Nephron progenitor cell (in vitro differentiated cells): Measurements from ENCODE around the gene FAM180B.
A peak's percentile ranks its signal among the peaks of the same experiment; 100 is the strongest.
"Not testable (repeated sequence)": the region's sequence is repeated elsewhere in the genome, so short reads cannot be mapped to it uniquely, and the experiment has no call there.

Experiments used
- DNase-seq: peaks from one replicate; pipeline ENCODE4 v3.0.0; 2021
- H3K27ac Mint-ChIP-seq: 2 replicates; pipeline ENCODE4 v1.8.0; 2021; ENCODE audit warnings: mild to moderate bottlenecking, moderate library complexity, mixed read lengths
- H3K27me3 Mint-ChIP-seq: 2 replicates; pipeline ENCODE4 v1.8.0; 2021; ENCODE audit warnings: mild to moderate bottlenecking, low read depth, mixed read lengths; ENCODE audit not compliant: poor library complexity
- H3K36me3 Mint-ChIP-seq: 2 replicates; pipeline ENCODE4 v1.8.0; 2021; ENCODE audit warnings: low read depth, mixed read lengths
- H3K4me1 Mint-ChIP-seq: 2 replicates; pipeline ENCODE4 v1.8.0; 2021; ENCODE audit warnings: mixed read lengths
- H3K4me3 Mint-ChIP-seq: 2 replicates; pipeline ENCODE4 v1.8.0; 2021; ENCODE audit warnings: mild to moderate bottlenecking, moderate library complexity, mixed read lengths
- H3K9me3 Mint-ChIP-seq: 2 replicates; pipeline ENCODE4 v1.8.0; 2021; ENCODE audit warnings: mild to moderate bottlenecking, moderate library complexity, mixed read lengths
- TF ChIP-seq, protein P1 (sequence below): fragments of 200-600 bp; sonication (generic); IDR thresholded peaks from 2 replicates; pipeline ENCODE4 v1.5.0; 2021; ENCODE audit warnings: antibody characterized with exemption

Gene FAM180B

GRCh38 chr11:47617417-47617809 is 30.9 kb downstream of the FAM180B start:
- no peak overlapping the region for H3K4me3 Mint-ChIP-seq
- peaks cover 14% of the 10 kb centered on the region for H3K36me3 Mint-ChIP-seq
- no peaks in the 10 kb centered on the region for H3K9me3 Mint-ChIP-seq
- H3K4me1 Mint-ChIP-seq = no peaks in the 10 kb centered on the region
- H3K27ac Mint-ChIP-seq = peak overlapping the region; percentile 10
- TF ChIP-seq, protein P1, sequence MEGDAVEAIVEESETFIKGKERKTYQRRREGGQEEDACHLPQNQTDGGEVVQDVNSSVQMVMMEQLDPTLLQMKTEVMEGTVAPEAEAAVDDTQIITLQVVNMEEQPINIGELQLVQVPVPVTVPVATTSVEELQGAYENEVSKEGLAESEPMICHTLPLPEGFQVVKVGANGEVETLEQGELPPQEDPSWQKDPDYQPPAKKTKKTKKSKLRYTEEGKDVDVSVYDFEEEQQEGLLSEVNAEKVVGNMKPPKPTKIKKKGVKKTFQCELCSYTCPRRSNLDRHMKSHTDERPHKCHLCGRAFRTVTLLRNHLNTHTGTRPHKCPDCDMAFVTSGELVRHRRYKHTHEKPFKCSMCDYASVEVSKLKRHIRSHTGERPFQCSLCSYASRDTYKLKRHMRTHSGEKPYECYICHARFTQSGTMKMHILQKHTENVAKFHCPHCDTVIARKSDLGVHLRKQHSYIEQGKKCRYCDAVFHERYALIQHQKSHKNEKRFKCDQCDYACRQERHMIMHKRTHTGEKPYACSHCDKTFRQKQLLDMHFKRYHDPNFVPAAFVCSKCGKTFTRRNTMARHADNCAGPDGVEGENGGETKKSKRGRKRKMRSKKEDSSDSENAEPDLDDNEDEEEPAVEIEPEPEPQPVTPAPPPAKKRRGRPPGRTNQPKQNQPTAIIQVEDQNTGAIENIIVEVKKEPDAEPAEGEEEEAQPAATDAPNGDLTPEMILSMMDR = no peak
- no peaks in the 10 kb centered on the region for H3K27me3 Mint-ChIP-seq
- no peak for DNase-seq

GRCh38 chr11:47620836-47621378 is 34.4 kb downstream of the FAM180B start:
- H3K9me3 Mint-ChIP-seq = no peaks in the 10 kb centered on the region
- H3K27me3 Mint-ChIP-seq = no peaks in the 10 kb centered on the region
- H3K4me1 Mint-ChIP-seq = no peaks in the 10 kb centered on the region
- H3K27ac Mint-ChIP-seq = no peak overlapping the region
- no peak overlapping the region for H3K4me3 Mint-ChIP-seq
- no peak for DNase-seq
- TF ChIP-seq, protein P1 = no peak
- peaks cover 34% of the 10 kb centered on the region for H3K36me3 Mint-ChIP-seq

DNA sequence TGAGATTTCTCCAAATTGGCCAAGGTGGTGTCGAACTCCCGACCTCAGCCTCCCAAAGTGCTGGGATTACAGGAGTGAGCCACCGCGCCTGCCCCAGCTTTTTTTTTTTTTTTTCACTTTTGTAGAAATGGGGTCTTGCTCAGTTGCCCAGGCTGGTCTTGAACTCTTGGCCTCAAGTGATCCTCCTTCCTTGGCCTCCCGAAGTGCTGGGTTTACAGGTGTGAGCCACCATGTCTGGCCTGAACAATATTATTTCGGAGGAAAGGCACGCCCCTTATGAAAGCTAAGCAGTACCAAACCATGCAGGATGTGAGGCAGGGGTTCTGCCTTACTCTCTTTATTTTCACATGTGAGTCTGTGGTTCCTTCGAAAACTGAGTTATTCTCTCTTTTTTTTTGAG is 39.8 kb downstream of the FAM180B start:
- Mint-ChIP-seq H3K4me3 (no peak overlapping the region), H3K27ac (no peak overlapping the region), H3K9me3 (no peaks in the 10 kb centered on the region), H3K27me3 (no peaks in the 10 kb centered on the region), H3K4me1 (no peaks in the 10 kb centered on the region), H3K36me3 (peaks cover 71% of the 10 kb centered on the region)
- DNase-seq = no peak
- TF ChIP-seq, protein P1 = no peak

GRCh38 chr11:47628026-47628425 is 41.5 kb downstream of the FAM180B start:
- TF ChIP-seq, protein P1 = no peak
- Mint-ChIP-seq H3K27ac (no peak overlapping the region), H3K36me3 (peaks cover 71% of the 10 kb centered on the region), H3K4me3 (no peak overlapping the region), H3K4me1 (no peaks in the 10 kb centered on the region), H3K9me3 (no peaks in the 10 kb centered on the region), H3K27me3 (no peaks in the 10 kb centered on the region)
- DNase-seq = no peak

GRCh38 chr11:47631473-47631872 is 45.0 kb downstream of the FAM180B start:
- no peak for DNase-seq
- H3K27ac Mint-ChIP-seq = no peak overlapping the region
- no peaks in the 10 kb centered on the region for H3K4me1 Mint-ChIP-seq
- H3K9me3 Mint-ChIP-seq = no peaks in the 10 kb centered on the region
- TF ChIP-seq, protein P1 = no peak
- peaks cover 69% of the 10 kb centered on the region for H3K36me3 Mint-ChIP-seq
- H3K27me3 Mint-ChIP-seq = no peaks in the 10 kb centered on the region
- H3K4me3 Mint-ChIP-seq = no peak overlapping the region

GRCh38 chr11:47636331-47636730 is 49.9 kb downstream of the FAM180B start:
- H3K4me3 Mint-ChIP-seq, H3K27me3 Mint-ChIP-seq, H3K4me1 Mint-ChIP-seq, DNase-seq, H3K9me3 Mint-ChIP-seq: not testable (repeated sequence)
- Mint-ChIP-seq H3K36me3 (peaks cover 60% of the 10 kb centered on the region), H3K27ac (peak overlapping the region; percentile 87)
